Fibroblast of skin of back (primary cell): ENCODE results near the gene EXD1. TPM values are rescaled to one million over a fixed set of nuclear protein-coding genes. Genes with fewer than 3 reads are reported as not detected.
"Not testable (repeated sequence)": the region's sequence is repeated elsewhere in the genome, so short reads cannot be mapped to it uniquely, and the experiment has no call there.

Experiments used
- DNase-seq: peaks from one replicate; pipeline ENCODE4 v3.0.0-alpha.2; 2013
- polyA plus RNA-seq, 2 experiments: library from polyadenylated mRNA; unstranded; fragments of 120-200 nt; gene quantifications; one replicate each; pipeline ENCODE4 v1.2.1, GENCODE V29; 2013; ENCODE audit not compliant: insufficient read length in 2 of 2

EXD1 gene
- not detected for polyA plus RNA-seq (2013, experiment 1 of 2; ENCODE audit: insufficient read length)
- polyA plus RNA-seq (2013, experiment 2 of 2; ENCODE audit: insufficient read length): not detected

GRCh38 chr15:41230650-41231421 lies at the start of gene EXD1, which contains the start of gene CHP1:
Gene EXD1, minus strand, starts transcription at chr15:41230757. Its CDS starts 4,182 bp downstream, at chr15:41226575.
Gene CHP1, plus strand, starts transcription at chr15:41231268. Its CDS starts 115 bp downstream, at chr15:41231383.
- peak; percentile 98 for DNase-seq

GRCh38 chr15:41279535-41280283 lies 49.2 kb upstream of the EXD1 start:
- no peak for DNase-seq

- DNase-seq: no peak
Observed at GRCh38 chr15:41278319-41278718, 47.8 kb upstream of the EXD1 start.

- no peak for DNase-seq
Observed at GRCh38 chr15:41276831-41277230, 46.3 kb upstream of the EXD1 start.

GRCh38 chr15:41269887-41270286 lies 39.3 kb upstream of the EXD1 start:
- DNase-seq: no peak

GRCh38 chr15:41263891-41264351 lies 33.4 kb upstream of the EXD1 start:
- DNase-seq: no peak

GRCh38 chr15:41262571-41262970 lies 32.0 kb upstream of the EXD1 start:
- no peak for DNase-seq

GRCh38 chr15:41260924-41261323 lies 30.4 kb upstream of the EXD1 start:
- not testable (repeated sequence) for DNase-seq

GRCh38 chr15:41259546-41260189 lies 29.1 kb upstream of the EXD1 start:
- DNase-seq: no peak

GRCh38 chr15:41258750-41259471 lies 28.4 kb upstream of the EXD1 start:
- no peak for DNase-seq

- DNase-seq: no peak
Observed at GRCh38 chr15:41256577-41257038, 26.1 kb upstream of the EXD1 start.

GRCh38 chr15:41256103-41256502 lies 25.5 kb upstream of the EXD1 start:
- no peak for DNase-seq

- no peak for DNase-seq
Observed at GRCh38 chr15:41254560-41254959, 24.0 kb upstream of the EXD1 start.

- DNase-seq: no peak
Observed at GRCh38 chr15:41251411-41251810, 20.9 kb upstream of the EXD1 start.

GRCh38 chr15:41250745-41251144 lies 20.2 kb upstream of the EXD1 start:
- not testable (repeated sequence) for DNase-seq

- DNase-seq: no peak
Observed at GRCh38 chr15:41241221-41241964, 10.8 kb upstream of the EXD1 start.

- DNase-seq: no peak
Observed at GRCh38 chr15:41238100-41238499, 7.5 kb upstream of the EXD1 start.

- no peak for DNase-seq
Observed at GRCh38 chr15:41235929-41236328, 5.4 kb upstream of the EXD1 start.

- not testable (repeated sequence) for DNase-seq
Observed at GRCh38 chr15:41235228-41235627, 4.7 kb upstream of the EXD1 start.

- peak; percentile 32 for DNase-seq
Observed at GRCh38 chr15:41233367-41233771, 2.8 kb upstream of the EXD1 start.
